Measurements from ENCODE around the gene ADRA2B. TPM values are rescaled to one million over a fixed set of nuclear protein-coding genes. Genes with fewer than 3 reads are reported as not detected.

The ADRA2B gene
- total and polyA plus RNA-seq, 8 donors, result 0.04 to 1.5 (median 0.34) TPM

GRCh38 chr2:96108541-96109360 lies 7.6 kb downstream of the ADRA2B start:
- intact Hi-C loops (cut with DNase I), result no loop called here
- DNase-seq (peak in 3 of 6 donors; percentile 7 to 51 (median 46)), FAIRE-seq (no peak), ATAC-seq (peak in 1 of 4 donors; percentile 21)
- H3K27ac ChIP-seq, result no peak overlapping the region
- H3K9me3 ChIP-seq, result no peaks in the 10 kb centered on the region
- H3K4me1 ChIP-seq, result no peaks in the 10 kb centered on the region
- H3K36me3 ChIP-seq, result no peaks in the 10 kb centered on the region
- no peak for TF ChIP-seq CTCF (IDR thresholded peaks at IDR 0.05)
- no peaks in the 10 kb centered on the region for H3K27me3 ChIP-seq
- H3K4me3 ChIP-seq, result no peak overlapping the region
- WGBS, 2 donors, result 48 to 62% methylated on average over 17 of the region's 17 CpGs

- no peaks in the 10 kb centered on the region for H3K27me3 ChIP-seq
- WGBS, 2 donors, result 47 to 58% methylated on average over 5 of the region's 5 CpGs
- H3K36me3 ChIP-seq, result no peaks in the 10 kb centered on the region
- no peaks in the 10 kb centered on the region for H3K9me3 ChIP-seq
- peak in 1 of 6 donors; percentile 49 for DNase-seq
- TF ChIP-seq CTCF (IDR thresholded peaks at IDR 0.05), result no peak
- FAIRE-seq, result no peak
- ATAC-seq, result no peak
- H3K27ac ChIP-seq, result no peak overlapping the region
- H3K4me1 ChIP-seq, result no peaks in the 10 kb centered on the region
- intact Hi-C loops (cut with DNase I), result no loop called here
- no peak overlapping the region for H3K4me3 ChIP-seq
Observed at GRCh38 chr2:96108151-96108540, 8.2 kb downstream of the ADRA2B start.

- FAIRE-seq (no peak), DNase-seq (peak in 1 of 6 donors; percentile 25), ATAC-seq (no peak)
- 74 to 90% methylated on average over 3 of the region's 3 CpGs for WGBS, 2 donors
- intact Hi-C loops (cut with DNase I), result no loop called here
- H3K9me3 ChIP-seq, result no peaks in the 10 kb centered on the region
- H3K36me3 ChIP-seq, result no peaks in the 10 kb centered on the region
- H3K27ac ChIP-seq, result no peak overlapping the region
- TF ChIP-seq CTCF (IDR thresholded peaks at IDR 0.05), result no peak
- no peaks in the 10 kb centered on the region for H3K4me1 ChIP-seq
- no peaks in the 10 kb centered on the region for H3K27me3 ChIP-seq
- no peak overlapping the region for H3K4me3 ChIP-seq
Observed at GRCh38 chr2:96107708-96108065, 8.7 kb downstream of the ADRA2B start.

GRCh38 chr2:96106991-96107707 lies 9.2 kb downstream of the ADRA2B start:
- no peaks in the 10 kb centered on the region for H3K4me1 ChIP-seq
- no peak overlapping the region for H3K27ac ChIP-seq
- no peak for FAIRE-seq
- TF ChIP-seq CTCF (IDR thresholded peaks at IDR 0.05), result no peak
- no peaks in the 10 kb centered on the region for H3K36me3 ChIP-seq
- no peaks in the 10 kb centered on the region for H3K9me3 ChIP-seq
- intact Hi-C loops (cut with DNase I), result no loop called here
- peak in 1 of 6 donors; percentile 47 for DNase-seq
- H3K27me3 ChIP-seq, result no peaks in the 10 kb centered on the region
- 58% methylated on average over 9 of the region's 9 CpGs for WGBS, 2 donors
- no peak overlapping the region for H3K4me3 ChIP-seq
- no peak for ATAC-seq

All from pancreas (tissue), 10 donors.